HG03135 (cell line): ENCODE results near the gene MLPH.

ENCODE experiments used
- ATAC-seq: cut with Tn5 transposase; IDR thresholded peaks from one replicate; pipeline ENCODE4 v1.9.1; 2021; ENCODE audit warnings: mild to moderate bottlenecking, moderate library complexity; ENCODE audit not compliant: unreplicated experiment

MLPH gene

GRCh38 chr2:237598468-237599208 lies 111.6 kb downstream of the MLPH start:
- no peak for ATAC-seq

- no peak for ATAC-seq
Measured at GRCh38 chr2:237599465-237600110, 112.5 kb downstream of the MLPH start.

- ATAC-seq: no peak
Measured at GRCh38 chr2:237600205-237600846, 113.3 kb downstream of the MLPH start.

GRCh38 chr2:237601453-237602116 lies 114.5 kb downstream of the MLPH start:
- no peak for ATAC-seq

- no peak for ATAC-seq
Measured at GRCh38 chr2:237602409-237602808, 115.4 kb downstream of the MLPH start.

- ATAC-seq: no peak
Measured at GRCh38 chr2:237603049-237603717, 116.1 kb downstream of the MLPH start.

- no peak for ATAC-seq
Measured at GRCh38 chr2:237603718-237604362, 116.8 kb downstream of the MLPH start.

GRCh38 chr2:237604391-237604790 lies 117.3 kb downstream of the MLPH start:
- ATAC-seq: no peak
